NCI-H774 (cell line): ENCODE measurements around the gene YPEL2.

ENCODE experiments used
- DNase-seq: peaks from one replicate; lab custom pipeline; 2025; lab: John Stamatoyannopoulos, UW

The YPEL2 gene

DNA sequence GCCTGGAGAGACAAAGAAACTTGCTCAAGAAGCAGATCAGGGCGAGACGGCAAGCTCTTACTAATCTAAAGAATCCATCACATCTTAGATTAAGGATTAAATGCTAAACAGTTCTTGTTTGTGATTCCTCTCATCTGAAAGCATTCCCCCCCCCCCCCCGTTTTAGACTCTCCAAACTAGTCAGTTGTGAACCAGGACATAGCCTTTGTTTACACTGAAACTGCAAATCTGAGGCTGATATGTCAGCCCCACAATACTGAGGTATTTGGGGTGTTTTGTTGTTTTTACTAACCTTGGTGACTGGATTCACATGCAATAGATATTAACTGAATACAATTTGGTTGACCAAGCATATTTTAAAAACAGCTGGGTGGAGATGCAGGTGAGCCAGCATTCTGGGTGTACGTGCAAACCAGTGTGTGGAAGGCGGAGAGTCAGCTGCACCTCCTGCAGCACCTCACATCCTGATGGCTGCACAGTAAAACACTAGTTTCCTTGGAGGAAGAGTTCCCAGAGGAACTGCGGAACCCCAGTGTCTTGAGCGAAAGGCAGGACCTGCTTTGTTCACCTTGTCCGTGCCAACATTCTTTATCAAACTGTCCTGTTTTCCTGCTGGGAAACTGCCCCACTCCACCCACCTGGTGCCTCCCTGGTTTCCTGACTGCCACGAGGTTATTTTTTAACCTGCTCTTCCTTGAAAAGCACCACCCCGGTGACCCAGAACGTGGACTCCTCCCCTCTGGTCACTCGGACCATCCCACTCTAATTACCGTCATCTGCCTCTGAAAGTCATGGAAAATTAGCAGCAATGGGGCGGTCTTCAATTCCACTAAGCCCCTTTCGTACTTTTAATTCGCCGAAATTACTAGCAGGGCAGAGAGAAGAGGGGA lies 1.2 kb upstream of the YPEL2 start:
- DNase-seq: peak; percentile 36

DNA sequence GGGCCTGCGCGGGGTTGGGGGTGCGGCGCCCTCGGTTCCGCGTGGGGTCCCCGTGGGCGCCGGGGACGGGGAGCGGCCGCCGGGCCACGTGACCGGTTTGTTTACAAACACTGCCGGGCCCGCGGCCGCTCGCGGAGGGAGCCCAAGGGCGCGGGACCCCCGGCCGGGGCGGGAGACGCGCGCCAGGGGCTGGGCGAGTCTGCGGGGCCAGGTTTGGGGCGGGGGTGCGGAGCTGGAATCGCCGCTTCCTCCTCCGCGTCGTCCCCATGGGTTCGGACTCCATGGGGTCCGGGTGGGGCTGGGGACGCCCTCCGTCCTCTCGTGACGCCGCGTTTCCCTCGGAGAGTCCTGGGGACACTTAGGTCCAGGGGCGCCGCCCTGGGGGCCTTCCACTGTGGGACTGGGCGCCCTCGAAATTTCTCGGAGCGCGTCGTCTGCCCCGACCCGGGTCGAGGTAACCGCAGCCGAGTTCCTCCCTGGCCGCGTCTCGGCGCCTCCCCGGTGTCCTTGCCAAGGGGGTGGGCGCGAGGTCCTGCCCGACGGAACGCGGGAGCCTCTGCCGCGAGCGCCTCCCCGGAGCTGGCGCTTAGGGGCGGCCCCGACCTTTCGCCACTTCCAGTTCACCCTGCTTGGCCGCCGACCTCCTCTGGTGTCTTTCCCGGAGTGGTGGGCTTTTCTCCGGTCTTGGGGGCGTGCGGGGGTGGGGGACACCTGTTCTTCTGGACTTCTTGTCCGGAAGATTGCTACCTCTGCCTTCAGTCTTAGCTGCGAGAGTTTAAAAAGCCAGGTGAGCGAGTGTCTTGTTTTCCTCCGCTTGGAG lies 684 bp downstream of the YPEL2 start:
- DNase-seq: no peak

DNA sequence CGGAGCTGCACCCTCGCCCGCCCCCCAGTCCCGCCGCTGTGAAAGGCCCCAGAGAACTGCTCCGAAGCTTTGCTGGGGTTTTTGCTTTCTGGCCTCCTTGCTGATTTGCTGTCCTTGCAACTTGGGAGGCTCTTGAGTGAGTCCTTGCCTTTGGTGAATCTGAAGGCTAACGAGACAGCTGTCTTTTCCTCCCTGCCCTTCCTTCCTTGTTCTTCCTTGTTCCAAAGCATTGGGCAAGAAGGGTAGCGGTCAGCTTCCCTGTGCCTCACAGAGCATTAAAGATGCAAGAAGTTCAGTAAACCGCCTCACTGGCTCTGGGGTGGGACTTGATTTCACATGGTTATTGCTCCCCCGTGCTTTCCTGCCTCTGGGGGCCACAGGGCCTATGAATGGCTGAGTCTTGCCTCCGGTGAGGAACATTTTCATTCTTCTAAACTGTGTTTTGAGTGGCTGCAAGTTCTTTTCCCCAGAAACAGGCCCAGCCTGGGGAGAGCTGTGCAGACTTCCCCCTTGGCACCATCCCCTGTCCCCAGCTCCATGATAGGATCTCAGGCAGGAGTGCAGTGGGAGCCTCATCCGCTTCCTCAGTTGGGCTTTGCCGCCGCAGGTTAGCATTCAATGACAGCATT lies 1.4 kb downstream of the YPEL2 start:
- DNase-seq: no peak

- no peak for DNase-seq
These were observed 2.4 kb downstream of the YPEL2 start for GRCh38 chr17:59333836-59334235.

DNA sequence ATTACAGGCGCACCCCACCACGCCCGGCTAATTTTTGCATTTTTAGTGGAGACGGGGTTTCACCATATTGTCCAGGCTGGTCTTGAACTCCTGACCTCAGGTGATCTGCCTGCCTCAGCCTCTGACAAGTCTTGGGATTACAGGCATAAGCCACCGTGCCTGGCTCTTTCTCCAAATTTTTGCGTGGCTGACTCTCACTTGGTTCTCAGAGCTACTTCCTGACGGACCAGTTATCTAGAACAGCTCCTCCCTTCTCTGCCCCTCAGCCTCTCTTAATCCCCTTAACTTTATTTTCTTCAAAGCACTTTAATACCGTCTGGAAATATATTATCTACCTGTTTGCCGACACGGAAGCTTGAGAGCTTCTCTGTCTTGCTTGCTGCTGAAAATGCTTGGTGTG lies 4.2 kb downstream of the YPEL2 start:
- DNase-seq: no peak

DNA sequence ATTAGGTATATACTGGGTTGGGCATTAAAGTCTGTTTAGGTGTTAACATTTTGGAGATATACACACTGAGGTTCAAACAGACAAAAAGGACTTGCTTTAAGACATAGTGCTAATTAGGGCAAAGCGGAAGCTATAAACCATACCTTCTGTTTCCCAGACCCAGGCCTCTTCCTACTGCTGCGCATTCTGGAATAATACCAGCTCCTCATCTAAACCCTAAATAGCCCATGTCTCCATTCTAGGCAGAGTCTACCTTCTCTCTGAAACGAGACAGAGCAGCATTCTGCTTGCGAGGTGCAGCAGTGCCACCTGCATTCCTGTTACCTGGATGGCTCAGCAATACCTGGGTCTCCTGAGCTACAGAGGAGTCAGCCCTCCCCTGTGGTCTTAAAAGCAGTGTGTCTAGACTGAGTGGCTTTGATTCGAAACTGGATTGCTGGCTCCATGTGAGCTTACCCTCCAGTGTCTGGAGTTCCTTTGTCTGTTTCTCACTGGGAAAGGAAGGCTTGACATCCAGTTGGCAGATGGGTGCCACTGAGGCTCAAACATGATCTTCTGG lies 6.4 kb downstream of the YPEL2 start:
- no peak for DNase-seq

DNA sequence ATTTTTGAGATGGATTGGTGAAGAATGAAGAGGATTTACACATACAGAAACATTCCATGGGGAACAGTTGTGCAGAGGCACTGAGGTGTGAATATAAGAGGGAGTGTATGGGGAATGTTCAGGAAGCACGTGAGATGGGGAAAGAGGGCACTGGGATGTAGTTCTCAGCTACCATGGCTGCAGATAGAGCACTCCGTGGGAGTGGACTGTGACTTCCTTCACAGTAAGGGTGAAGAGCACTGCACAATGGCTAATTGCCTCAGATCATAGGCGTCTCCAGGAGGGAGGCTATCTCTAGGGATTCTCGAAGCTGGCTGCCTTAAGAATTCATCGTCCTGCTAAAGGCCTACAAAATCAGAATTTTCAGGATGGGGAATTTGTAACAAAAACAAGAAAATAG lies 7.0 kb downstream of the YPEL2 start:
- DNase-seq: no peak

DNA sequence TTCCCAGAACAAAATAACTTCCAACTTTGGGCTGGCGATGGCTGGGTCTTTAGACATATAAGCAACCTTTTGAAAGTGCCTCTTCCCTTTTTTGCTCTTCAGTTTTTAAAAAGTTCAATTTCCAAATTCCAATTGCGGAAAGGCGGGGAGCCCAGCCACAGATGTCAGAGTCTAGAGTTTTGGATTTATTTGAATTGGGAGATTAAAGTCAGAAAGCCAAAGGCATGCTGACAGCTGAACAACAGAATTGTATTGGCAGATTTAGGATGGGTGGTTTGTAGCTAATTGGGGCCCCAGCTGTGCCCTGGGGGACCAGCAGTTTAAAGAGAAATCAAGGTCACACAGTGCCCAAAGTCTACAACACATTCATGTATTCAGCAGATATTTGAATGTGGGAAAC lies 10.5 kb downstream of the YPEL2 start:
- no peak for DNase-seq

DNA sequence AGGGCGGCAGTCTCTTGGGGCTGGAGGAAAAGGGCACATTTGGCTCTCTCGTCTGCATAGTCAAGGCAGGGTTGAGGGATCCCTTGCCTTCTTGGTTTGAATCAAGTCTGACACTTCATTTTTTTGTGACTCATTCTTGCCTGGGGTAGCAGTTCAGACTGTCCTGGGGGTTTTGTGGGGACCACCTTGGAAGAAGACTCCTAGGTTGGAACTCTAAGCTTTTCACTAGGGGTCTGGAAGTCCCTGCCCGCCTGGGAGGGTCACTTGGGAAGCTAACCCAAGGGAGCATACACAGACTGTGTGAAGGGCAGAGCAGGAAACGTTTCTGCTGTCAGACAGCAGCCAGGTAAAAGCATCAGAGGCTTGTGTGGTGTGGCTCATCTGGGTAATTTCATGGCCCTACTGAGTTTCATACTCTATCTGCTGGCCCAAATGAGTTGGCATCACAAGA lies 11.3 kb downstream of the YPEL2 start:
- no peak for DNase-seq

GRCh38 chr17:59345476-59345875 lies 14.0 kb downstream of the YPEL2 start:
- DNase-seq: no peak

DNA sequence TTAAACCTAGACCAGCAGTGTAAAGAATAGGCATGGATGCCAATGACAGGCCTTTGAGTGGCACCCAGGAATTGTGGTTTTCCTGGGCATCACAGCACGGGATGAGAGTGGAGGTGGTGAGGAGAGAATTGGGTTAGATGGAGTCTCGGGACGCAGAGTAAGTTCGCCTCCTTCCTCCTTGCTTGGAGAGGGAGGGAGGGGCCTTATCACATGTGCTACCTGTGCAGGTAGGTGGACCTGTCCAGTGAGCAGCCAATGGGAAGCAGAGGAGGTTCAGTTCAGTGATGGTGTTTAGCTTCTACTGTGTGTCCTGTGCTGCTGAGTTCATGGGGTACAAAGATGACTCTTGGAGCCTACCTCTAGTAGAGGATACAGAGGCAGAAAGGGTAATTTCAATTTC lies 14.9 kb downstream of the YPEL2 start:
- no peak for DNase-seq

DNA sequence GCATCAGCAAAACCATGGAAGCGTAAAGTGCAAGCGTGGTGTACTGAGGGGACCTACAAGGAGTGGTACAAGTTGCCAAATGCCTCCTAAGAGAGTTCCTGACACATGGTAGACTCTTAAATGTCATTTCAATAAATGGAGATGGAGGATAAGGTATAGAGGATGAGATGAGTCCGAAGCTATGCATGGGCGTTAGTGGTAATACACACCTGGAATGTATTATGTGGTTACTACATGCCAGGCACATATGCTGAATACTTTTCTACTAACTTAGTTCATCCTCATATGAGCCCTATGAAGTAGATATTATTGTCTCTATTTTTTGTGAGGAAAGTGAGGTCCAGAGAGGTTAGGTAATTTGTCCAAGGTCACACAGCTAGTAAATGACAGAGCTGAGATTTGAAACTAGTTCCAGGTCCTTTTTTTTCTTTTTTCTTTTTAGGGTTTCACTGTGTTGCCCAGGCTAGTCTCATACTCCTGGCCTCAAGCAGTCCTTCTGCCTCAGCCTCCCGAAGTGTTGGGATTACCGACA lies 15.5 kb downstream of the YPEL2 start:
- no peak for DNase-seq

DNA sequence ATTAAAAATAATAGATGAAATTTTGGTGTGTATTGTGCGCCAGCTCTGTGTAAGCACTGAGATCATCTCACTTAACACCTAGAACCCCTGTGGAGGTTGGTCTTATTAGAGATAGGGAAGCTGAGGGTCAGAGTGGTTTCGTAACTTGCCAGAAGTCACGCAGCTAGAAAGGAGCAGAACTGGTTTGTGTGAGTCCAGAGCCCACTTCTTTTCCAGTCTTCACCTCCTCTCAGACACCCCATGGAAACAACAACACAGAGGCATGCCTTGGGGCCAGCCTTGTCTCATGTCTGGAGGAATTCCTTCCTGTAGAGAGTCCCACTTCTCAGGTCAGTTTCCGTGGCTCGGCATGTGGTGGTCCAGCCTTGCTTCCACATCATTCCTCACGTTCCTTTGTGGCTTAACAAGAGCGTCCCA lies 16.5 kb downstream of the YPEL2 start:
- no peak for DNase-seq

DNA sequence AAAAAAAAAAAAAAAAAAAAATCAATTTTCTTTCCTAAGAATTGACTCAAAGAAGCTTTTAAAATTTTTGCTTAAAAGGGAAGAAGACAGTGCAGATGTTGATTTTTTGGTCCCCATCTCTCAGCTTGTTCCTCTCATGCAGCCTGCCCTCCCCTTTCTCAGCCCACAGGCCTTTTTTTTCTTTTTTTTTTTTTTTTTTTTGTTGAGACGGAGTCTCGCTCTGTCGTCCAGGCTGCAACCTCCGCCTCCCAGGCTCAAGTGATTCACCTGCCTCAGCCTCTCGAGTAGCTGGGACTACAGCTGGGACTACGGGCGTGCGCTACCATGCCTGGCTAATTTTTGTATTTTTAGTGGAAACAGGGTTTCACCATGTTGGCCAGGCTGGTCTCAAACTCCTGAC lies 17.7 kb downstream of the YPEL2 start:
- no peak for DNase-seq

DNA sequence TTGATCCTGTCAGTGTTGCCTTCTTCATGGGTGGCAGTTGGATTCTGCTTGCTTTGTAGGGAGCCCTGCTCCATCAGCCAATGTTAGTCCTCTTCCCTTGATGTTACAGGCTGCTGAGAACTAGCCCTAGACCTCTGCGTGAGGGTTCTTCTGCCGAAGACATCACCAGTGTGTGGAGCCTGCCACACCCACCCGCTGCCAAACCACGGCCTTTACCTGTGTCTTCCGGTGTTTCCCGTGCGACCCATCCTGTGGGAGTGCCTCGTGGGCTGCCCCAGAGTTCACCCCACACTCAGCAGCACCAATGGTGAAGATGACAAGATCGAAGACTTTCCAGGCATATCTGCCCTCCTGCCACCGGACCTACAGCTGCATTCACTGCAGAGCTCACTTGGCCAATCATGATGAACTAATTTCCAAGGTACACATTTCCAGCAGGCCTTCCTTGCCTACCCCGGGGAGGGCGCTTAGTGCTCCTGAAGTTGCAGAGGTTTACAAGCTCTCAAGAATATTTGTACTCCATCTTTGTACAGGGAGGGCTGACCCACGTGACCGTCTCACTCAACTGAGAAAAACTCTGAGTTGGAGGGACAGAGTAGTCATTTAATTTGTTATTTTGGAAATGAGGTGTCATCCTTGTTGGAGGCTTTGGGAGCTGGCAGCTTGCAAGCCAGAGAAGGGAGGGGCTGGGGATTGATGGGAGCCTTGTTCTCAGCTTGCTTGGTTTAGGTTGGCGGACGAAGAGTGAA lies 21.8 kb downstream of the YPEL2 start:
- DNase-seq: no peak

DNA sequence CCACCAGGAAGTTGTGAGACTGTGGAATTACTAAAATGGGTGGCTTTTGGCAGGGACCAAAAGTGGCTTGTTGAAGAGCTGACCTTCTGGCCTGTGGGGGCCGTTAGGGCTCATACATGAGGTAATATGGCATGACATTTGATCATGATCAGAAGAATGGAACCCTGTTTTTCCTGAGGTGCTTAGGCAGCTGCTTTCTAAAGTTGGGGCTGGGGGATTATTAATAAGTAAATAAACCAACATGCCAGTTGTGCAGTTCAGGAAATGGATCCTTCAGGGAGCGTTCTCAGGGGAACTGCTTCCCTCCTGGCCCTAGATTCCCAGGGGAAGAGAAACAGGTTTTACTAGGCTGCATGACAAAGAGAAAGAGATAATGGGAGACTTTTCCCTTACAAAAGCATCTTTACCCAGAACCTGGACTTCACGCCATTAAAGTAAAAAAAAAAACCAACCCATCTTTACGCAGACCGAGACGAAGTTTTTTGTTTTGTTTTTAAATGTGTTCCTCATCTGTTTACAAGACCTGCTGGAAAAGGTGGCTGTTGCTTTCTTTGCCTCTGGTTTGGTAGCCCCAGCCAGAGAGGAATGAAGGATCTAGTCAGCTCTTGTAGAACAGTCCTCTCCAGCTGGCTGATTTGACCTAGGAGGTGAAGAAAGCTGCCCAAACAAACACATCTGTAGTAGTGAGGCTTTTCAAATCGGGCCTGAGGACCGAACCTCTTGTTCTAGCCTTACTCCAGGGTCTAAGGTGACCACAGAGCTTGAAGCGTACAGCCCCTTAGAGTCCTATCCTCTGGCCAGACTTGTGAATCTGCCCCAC lies 22.7 kb downstream of the YPEL2 start:
- DNase-seq: no peak

- DNase-seq: no peak
These were observed 23.7 kb downstream of the YPEL2 start for GRCh38 chr17:59355030-59355701.

DNA sequence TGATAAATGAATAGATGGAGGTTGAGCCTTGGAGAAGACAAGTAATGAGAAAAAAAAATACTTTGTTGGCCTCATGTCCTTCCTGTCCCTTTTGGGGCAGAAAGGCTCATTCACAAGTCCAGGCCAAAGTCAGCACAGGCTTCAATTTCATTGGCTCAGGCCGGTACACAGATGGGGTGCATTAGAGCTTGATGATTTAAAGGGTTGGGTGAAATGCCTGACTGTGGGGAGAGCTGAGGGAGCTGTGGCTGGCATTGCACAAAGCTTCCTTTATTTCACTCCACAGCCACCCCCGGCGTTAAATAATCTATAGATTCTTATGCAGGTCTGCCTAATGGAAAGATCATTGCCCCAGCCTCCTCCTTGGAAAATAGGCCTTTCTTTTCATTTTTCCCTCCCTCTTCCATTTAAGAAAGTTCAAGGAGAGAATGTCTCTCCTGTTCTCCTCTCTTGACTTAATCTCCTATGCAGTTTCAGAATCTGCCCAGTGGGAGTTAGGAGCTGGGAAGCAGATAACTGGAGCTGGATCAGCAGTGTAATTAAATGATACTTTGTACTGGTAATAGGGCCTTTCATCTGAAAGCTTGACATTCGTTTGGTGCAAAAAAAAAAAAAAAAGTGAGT lies 24.4 kb downstream of the YPEL2 start:
- DNase-seq: no peak

- DNase-seq: no peak
These were observed 25.2 kb downstream of the YPEL2 start for GRCh38 chr17:59356543-59357218.
